ENCODE results near the gene AGAP1.

AGAP1 gene

GRCh38 chr2:235876099-235876679, 382.3 kb downstream of the AGAP1 start:
- DNase-seq (ENCODE audit: insufficient read length) (no peak), FAIRE-seq (no peak)
- TF ChIP-seq POLR2AphosphoS5 (IDR thresholded peaks at IDR 0.05; ENCODE audit: low read depth, low read length), result no peak
- no peak for TF ChIP-seq TAF1 (IDR thresholded peaks at IDR 0.05; ENCODE audit: borderline replicate concordance, low read depth, low read length)
- no peak for TF ChIP-seq POLR2A (IDR thresholded peaks at IDR 0.05; ENCODE audit: low read depth, low read length)

GRCh38 chr2:235877275-235877802, 383.5 kb downstream of the AGAP1 start:
- DNase-seq (ENCODE audit: insufficient read length) (no peak), FAIRE-seq (no peak)
- no peak for TF ChIP-seq POLR2A (IDR thresholded peaks at IDR 0.05; ENCODE audit: low read depth, low read length)
- no peak for TF ChIP-seq POLR2AphosphoS5 (IDR thresholded peaks at IDR 0.05; ENCODE audit: low read depth, low read length)
- TF ChIP-seq TAF1 (IDR thresholded peaks at IDR 0.05; ENCODE audit: borderline replicate concordance, low read depth, low read length), result no peak

GRCh38 chr2:235879116-235879515, 385.3 kb downstream of the AGAP1 start:
- FAIRE-seq (no peak), DNase-seq (ENCODE audit: insufficient read length) (no peak)
- TF ChIP-seq POLR2AphosphoS5 (IDR thresholded peaks at IDR 0.05; ENCODE audit: low read depth, low read length) (no peak), TAF1 (IDR thresholded peaks at IDR 0.05; ENCODE audit: borderline replicate concordance, low read depth, low read length) (no peak), POLR2A (IDR thresholded peaks at IDR 0.05; ENCODE audit: low read depth, low read length) (no peak)

GRCh38 chr2:235883675-235884074, 389.8 kb downstream of the AGAP1 start:
- DNase-seq (ENCODE audit: insufficient read length) (no peak), FAIRE-seq (no peak)
- TF ChIP-seq TAF1 (IDR thresholded peaks at IDR 0.05; ENCODE audit: borderline replicate concordance, low read depth, low read length), result no peak
- no peak for TF ChIP-seq POLR2AphosphoS5 (IDR thresholded peaks at IDR 0.05; ENCODE audit: low read depth, low read length)
- TF ChIP-seq POLR2A (IDR thresholded peaks at IDR 0.05; ENCODE audit: low read depth, low read length), result no peak

GRCh38 chr2:235889302-235889630, 395.4 kb downstream of the AGAP1 start:
- TF ChIP-seq POLR2AphosphoS5 (IDR thresholded peaks at IDR 0.05; ENCODE audit: low read depth, low read length), result no peak
- no peak for TF ChIP-seq POLR2A (IDR thresholded peaks at IDR 0.05; ENCODE audit: low read depth, low read length)
- TF ChIP-seq TAF1 (IDR thresholded peaks at IDR 0.05; ENCODE audit: borderline replicate concordance, low read depth, low read length), result no peak
- no peak for FAIRE-seq
- DNase-seq (ENCODE audit: insufficient read length), result no peak

- DNase-seq (ENCODE audit: insufficient read length), result no peak
- no peak for FAIRE-seq
- no peak for TF ChIP-seq TAF1 (IDR thresholded peaks at IDR 0.05; ENCODE audit: borderline replicate concordance, low read depth, low read length)
- TF ChIP-seq POLR2AphosphoS5 (IDR thresholded peaks at IDR 0.05; ENCODE audit: low read depth, low read length), result no peak
- no peak for TF ChIP-seq POLR2A (IDR thresholded peaks at IDR 0.05; ENCODE audit: low read depth, low read length)
Measured at GRCh38 chr2:235893129-235893698, 399.4 kb downstream of the AGAP1 start.

GRCh38 chr2:235894839-235895238, 401.0 kb downstream of the AGAP1 start:
- DNase-seq (ENCODE audit: insufficient read length), result no peak
- FAIRE-seq, result no peak
- TF ChIP-seq POLR2AphosphoS5 (IDR thresholded peaks at IDR 0.05; ENCODE audit: low read depth, low read length) (no peak), POLR2A (IDR thresholded peaks at IDR 0.05; ENCODE audit: low read depth, low read length) (no peak), TAF1 (IDR thresholded peaks at IDR 0.05; ENCODE audit: borderline replicate concordance, low read depth, low read length) (no peak)

GRCh38 chr2:235896061-235896460, 402.2 kb downstream of the AGAP1 start:
- FAIRE-seq (no peak), DNase-seq (ENCODE audit: insufficient read length) (no peak)
- TF ChIP-seq POLR2AphosphoS5 (IDR thresholded peaks at IDR 0.05; ENCODE audit: low read depth, low read length), result no peak
- no peak for TF ChIP-seq POLR2A (IDR thresholded peaks at IDR 0.05; ENCODE audit: low read depth, low read length)
- no peak for TF ChIP-seq TAF1 (IDR thresholded peaks at IDR 0.05; ENCODE audit: borderline replicate concordance, low read depth, low read length)

GRCh38 chr2:235897992-235898391, 404.1 kb downstream of the AGAP1 start:
- TF ChIP-seq POLR2AphosphoS5 (IDR thresholded peaks at IDR 0.05; ENCODE audit: low read depth, low read length), result no peak
- TF ChIP-seq POLR2A (IDR thresholded peaks at IDR 0.05; ENCODE audit: low read depth, low read length), result no peak
- no peak for TF ChIP-seq TAF1 (IDR thresholded peaks at IDR 0.05; ENCODE audit: borderline replicate concordance, low read depth, low read length)
- no peak for DNase-seq (ENCODE audit: insufficient read length)
- FAIRE-seq, result no peak

- TF ChIP-seq POLR2A (IDR thresholded peaks at IDR 0.05; ENCODE audit: low read depth, low read length) (no peak), POLR2AphosphoS5 (IDR thresholded peaks at IDR 0.05; ENCODE audit: low read depth, low read length) (no peak), TAF1 (IDR thresholded peaks at IDR 0.05; ENCODE audit: borderline replicate concordance, low read depth, low read length) (no peak)
- DNase-seq (ENCODE audit: insufficient read length), result no peak
Measured at GRCh38 chr2:235898766-235899165, 404.9 kb downstream of the AGAP1 start.

GRCh38 chr2:235900631-235901030, 406.8 kb downstream of the AGAP1 start:
- TF ChIP-seq POLR2AphosphoS5 (IDR thresholded peaks at IDR 0.05; ENCODE audit: low read depth, low read length), result no peak
- FAIRE-seq, result no peak
- DNase-seq (ENCODE audit: insufficient read length), result no peak

More at GRCh38 chr2:235898766-235899165, 404.9 kb downstream of the AGAP1 start:
- FAIRE-seq, result no peak

GRCh38 chr2:235901243-235901642, 407.4 kb downstream of the AGAP1 start:
- TF ChIP-seq TAF1 (IDR thresholded peaks at IDR 0.05; ENCODE audit: borderline replicate concordance, low read depth, low read length), result no peak
- TF ChIP-seq POLR2A (IDR thresholded peaks at IDR 0.05; ENCODE audit: low read depth, low read length), result no peak
- TF ChIP-seq POLR2AphosphoS5 (IDR thresholded peaks at IDR 0.05; ENCODE audit: low read depth, low read length), result no peak
- no peak for DNase-seq (ENCODE audit: insufficient read length)
- no peak for FAIRE-seq

Data from GM12892 (cell line).